MM.1S (cell line): ENCODE measurements around the gene RABGAP1L.

ENCODE experiments used
- DNase-seq: peaks from one replicate; pipeline ENCODE4 v3.0.0-alpha.2; 2015
- H2AFZ ChIP-seq: fragments of 300-600 bp; sonication (generic); 2 replicates; pipeline ENCODE4 v1.6.0; 2016; ENCODE audit warnings: antibody characterized with exemption, low read length
- H3F3A ChIP-seq: fragments of 300-600 bp; sonication (generic); 2 replicates; pipeline ENCODE4 v1.6.1; 2016; ENCODE audit warnings: mild to moderate bottlenecking, antibody characterized with exemption, low read length, moderate library complexity, mixed read lengths; ENCODE audit not compliant: insufficient read depth
- H3K27ac ChIP-seq: fragments of 300-600 bp; sonication (generic); 2 replicates; pipeline ENCODE4 v1.5.1; 2016; ENCODE audit warnings: mild to moderate bottlenecking, low read length
- H3K27me3 ChIP-seq: fragments of 300-600 bp; sonication (generic); replicated peaks from 2 replicates; pipeline ENCODE4 v1.6.0; 2016; ENCODE audit warnings: low read length; ENCODE audit not compliant: insufficient read depth
- H3K36me3 ChIP-seq: fragments of 300-600 bp; sonication (generic); replicated peaks from 2 replicates; pipeline ENCODE4 v1.6.1; 2016; ENCODE audit warnings: mild to moderate bottlenecking, low read length, mixed read lengths; ENCODE audit not compliant: insufficient read depth
- H3K4me1 ChIP-seq: fragments of 300-600 bp; sonication (generic); 2 replicates; pipeline ENCODE4 v1.6.1; 2016; ENCODE audit warnings: low read length, mixed read lengths
- H3K4me2 ChIP-seq: fragments of 300-600 bp; sonication (generic); 2 replicates; pipeline ENCODE4 v1.6.0; 2016; ENCODE audit warnings: low read depth, low read length
- H3K4me3 ChIP-seq: fragments of 300-600 bp; sonication (generic); 2 replicates; pipeline ENCODE4 v1.5.1; 2016; ENCODE audit warnings: low read length, mixed read lengths
- H3K79me2 ChIP-seq: fragments of 300-600 bp; sonication (generic); 2 replicates; pipeline ENCODE4 v1.6.1; 2016; ENCODE audit warnings: mixed run types, low read length, mixed read lengths
- H3K9ac ChIP-seq: fragments of 300-600 bp; sonication (generic); 2 replicates; pipeline ENCODE4 v1.6.1; 2016; ENCODE audit warnings: low read length, mixed read lengths
- H3K9me2 ChIP-seq: fragments of 300-600 bp; sonication (generic); replicated peaks from 2 replicates; pipeline ENCODE4 v1.6.1; 2016; ENCODE audit warnings: mild to moderate bottlenecking, low read length, mixed read lengths; ENCODE audit not compliant: insufficient read depth
- H3K9me3 ChIP-seq: fragments of 300-600 bp; sonication (generic); replicated peaks from 2 replicates; pipeline ENCODE4 v1.6.1; 2016; ENCODE audit warnings: mild to moderate bottlenecking, low read length, mixed read lengths; ENCODE audit not compliant: insufficient read depth
- H4K20me1 ChIP-seq: fragments of 300-600 bp; sonication (generic); 2 replicates; pipeline ENCODE4 v1.6.1; 2016; ENCODE audit warnings: mild to moderate bottlenecking, low read length, moderate library complexity, mixed read lengths; ENCODE audit not compliant: insufficient read depth
- EZH2 ChIP-seq: fragments of 300-600 bp; sonication (generic); optimal IDR thresholded peaks from 2 replicates; pipeline ENCODE3; 2017; ENCODE audit warnings: low read depth, mild to moderate bottlenecking, antibody characterized with exemption, low read length, mixed read lengths
- EZH2phosphoT487 ChIP-seq: fragments of 300-600 bp; sonication (generic); IDR thresholded peaks from 2 replicates; pipeline ENCODE4 v1.6.1; 2018; ENCODE audit warnings: antibody characterized with exemption, low read length
- TF ChIP-seq, protein P1 (sequence below): fragments of 300-600 bp; sonication (generic); IDR thresholded peaks from 2 replicates; pipeline ENCODE4 v1.5.1; 2016; ENCODE audit warnings: antibody characterized with exemption, low read length, mixed read lengths

RABGAP1L gene

DNA sequence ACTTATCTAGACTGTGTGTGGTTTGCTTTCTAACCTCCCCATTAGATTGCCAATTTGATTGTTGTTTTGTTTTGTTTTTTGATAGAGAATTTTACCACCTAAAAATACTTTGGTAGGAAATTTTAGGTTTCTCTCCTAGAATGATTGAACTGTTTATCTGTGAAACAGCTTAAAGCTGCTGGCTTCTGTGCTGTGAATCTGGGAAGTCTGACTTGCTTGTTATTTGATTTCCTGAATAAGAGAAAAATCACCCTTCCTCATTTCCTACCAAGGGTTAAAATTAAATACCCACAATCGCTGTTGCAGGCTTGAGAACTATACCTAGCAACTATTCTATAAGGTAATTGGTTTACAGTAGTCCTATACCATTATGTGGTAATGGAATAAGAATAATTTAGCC is 641.6 kb downstream of the RABGAP1L start:
- Histone ChIP-seq H3K9me2 (no peaks in the 10 kb centered on the region), H4K20me1 (no peaks in the 10 kb centered on the region), H3K36me3 (no peaks in the 10 kb centered on the region), H3K4me1 (no peaks in the 10 kb centered on the region), H3F3A (no peaks in the 10 kb centered on the region), H3K79me2 (no peaks in the 10 kb centered on the region), H3K4me2 (no peak overlapping the region), H2AFZ (no peak overlapping the region), H3K27ac (no peak overlapping the region), H3K4me3 (no peak overlapping the region), H3K9ac (no peak overlapping the region), H3K9me3 (no peaks in the 10 kb centered on the region), H3K27me3 (no peaks in the 10 kb centered on the region)
- TF ChIP-seq, protein P1, sequence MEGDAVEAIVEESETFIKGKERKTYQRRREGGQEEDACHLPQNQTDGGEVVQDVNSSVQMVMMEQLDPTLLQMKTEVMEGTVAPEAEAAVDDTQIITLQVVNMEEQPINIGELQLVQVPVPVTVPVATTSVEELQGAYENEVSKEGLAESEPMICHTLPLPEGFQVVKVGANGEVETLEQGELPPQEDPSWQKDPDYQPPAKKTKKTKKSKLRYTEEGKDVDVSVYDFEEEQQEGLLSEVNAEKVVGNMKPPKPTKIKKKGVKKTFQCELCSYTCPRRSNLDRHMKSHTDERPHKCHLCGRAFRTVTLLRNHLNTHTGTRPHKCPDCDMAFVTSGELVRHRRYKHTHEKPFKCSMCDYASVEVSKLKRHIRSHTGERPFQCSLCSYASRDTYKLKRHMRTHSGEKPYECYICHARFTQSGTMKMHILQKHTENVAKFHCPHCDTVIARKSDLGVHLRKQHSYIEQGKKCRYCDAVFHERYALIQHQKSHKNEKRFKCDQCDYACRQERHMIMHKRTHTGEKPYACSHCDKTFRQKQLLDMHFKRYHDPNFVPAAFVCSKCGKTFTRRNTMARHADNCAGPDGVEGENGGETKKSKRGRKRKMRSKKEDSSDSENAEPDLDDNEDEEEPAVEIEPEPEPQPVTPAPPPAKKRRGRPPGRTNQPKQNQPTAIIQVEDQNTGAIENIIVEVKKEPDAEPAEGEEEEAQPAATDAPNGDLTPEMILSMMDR, result no peak
- TF ChIP-seq EZH2, result no peak
- TF ChIP-seq EZH2phosphoT487, result no peak
- no peak for DNase-seq

DNA sequence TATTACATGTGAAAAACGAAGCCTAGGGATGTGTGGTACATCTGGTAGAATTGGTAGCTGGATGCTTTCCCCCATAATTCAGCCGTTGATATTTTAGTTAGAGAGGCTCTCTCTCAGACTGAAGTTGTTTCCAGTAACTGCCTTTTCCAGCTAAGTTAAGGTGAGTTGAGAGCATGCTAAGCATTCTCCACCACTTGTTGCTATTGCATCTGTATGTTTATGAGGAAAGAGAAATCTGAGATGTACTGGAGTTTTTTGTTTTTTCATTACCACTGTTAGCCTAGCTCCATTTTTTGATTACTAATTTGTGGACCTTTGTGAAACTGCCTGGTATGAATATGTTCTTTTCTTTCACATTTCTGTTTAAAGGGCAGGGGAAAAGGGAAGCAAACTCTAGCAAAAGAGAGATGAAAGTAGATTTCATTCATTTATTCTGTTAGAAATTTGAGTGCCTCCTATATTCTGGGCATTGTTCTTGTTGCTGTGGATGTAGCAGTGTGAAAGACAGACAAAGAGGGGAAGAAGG is 650.5 kb downstream of the RABGAP1L start:
- Histone ChIP-seq H3K9me2 (no peaks in the 10 kb centered on the region), H3K9ac (no peak overlapping the region), H3K36me3 (no peaks in the 10 kb centered on the region), H4K20me1 (no peaks in the 10 kb centered on the region), H3K79me2 (no peaks in the 10 kb centered on the region), H3F3A (no peaks in the 10 kb centered on the region), H3K27ac (no peak overlapping the region), H3K9me3 (no peaks in the 10 kb centered on the region), H3K27me3 (no peaks in the 10 kb centered on the region), H2AFZ (no peak overlapping the region), H3K4me2 (no peak overlapping the region), H3K4me1 (peaks cover 16% of the 10 kb centered on the region), H3K4me3 (no peak overlapping the region)
- DNase-seq, result no peak
- TF ChIP-seq, protein P1, result no peak
- TF ChIP-seq EZH2phosphoT487, result no peak
- no peak for TF ChIP-seq EZH2

DNA sequence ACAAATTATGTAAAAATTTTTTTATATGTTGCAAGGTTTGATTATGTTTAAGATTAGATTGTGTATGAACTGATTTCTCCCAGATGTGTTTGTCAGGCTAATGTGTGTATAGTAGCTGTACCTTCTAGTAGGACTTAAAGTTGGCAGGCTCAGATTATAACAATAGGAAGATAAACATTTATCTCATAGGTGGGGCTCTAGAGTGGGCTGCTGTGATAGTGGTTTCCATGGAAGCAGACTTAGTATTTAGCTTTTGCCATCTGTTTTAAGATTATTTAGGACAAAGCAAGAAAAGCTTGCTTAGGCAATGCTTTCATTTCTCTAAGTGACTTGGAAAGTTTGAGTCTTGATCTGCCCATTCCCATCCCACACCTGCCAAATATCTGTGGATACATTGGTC is 652.7 kb downstream of the RABGAP1L start:
- Histone ChIP-seq H3K4me2 (no peak overlapping the region), H3K27me3 (0 out of 2 replicates have a peak, but pooled peaks cover under 1% of the 10 kb centered on the region), H3K27ac (no peak overlapping the region), H3K4me1 (peaks cover 34% of the 10 kb centered on the region), H2AFZ (no peak overlapping the region), H3K9me3 (no peaks in the 10 kb centered on the region), H3K4me3 (no peak overlapping the region), H3K9me2 (no peaks in the 10 kb centered on the region), H3K79me2 (no peaks in the 10 kb centered on the region), H3K36me3 (no peaks in the 10 kb centered on the region), H4K20me1 (no peaks in the 10 kb centered on the region), H3F3A (no peaks in the 10 kb centered on the region), H3K9ac (no peak overlapping the region)
- no peak for TF ChIP-seq EZH2phosphoT487
- TF ChIP-seq, protein P1, result no peak
- TF ChIP-seq EZH2, result no peak
- no peak for DNase-seq
